Adrenal gland (tissue), 5 donors: ENCODE data around the gene ARHGAP25.

Experiments
- POLR2A ChIP-seq, 2 donors: fragments of 450-650 bp; IDR thresholded peaks; one replicate each; pipeline ENCODE4 v1.6.1; 2017; ENCODE audit warnings: antibody characterized with exemption in 2 of 2, mild to moderate bottlenecking in 2 of 2, moderate library complexity in 1 of 2
- TF ChIP-seq, protein P1 (sequence below), 6 experiments: fragments of 450-650 bp in 4 of 6; fragments of 200-600 bp in 2 of 6; sonication (generic) in 1 of 6; IDR thresholded peaks; 1 replicate in 5 of 6; 2 replicates in 1 of 6; pipeline versions ENCODE4 v1.5.1 to v1.8.0; 2016 to 2021; ENCODE audit warnings: antibody characterized with exemption in 6 of 6, mild to moderate bottlenecking in 2 of 6, moderate library complexity in 1 of 6
- donor health status: DM: no; HTN: no; CAD: no.

- TF ChIP-seq, protein P1, sequence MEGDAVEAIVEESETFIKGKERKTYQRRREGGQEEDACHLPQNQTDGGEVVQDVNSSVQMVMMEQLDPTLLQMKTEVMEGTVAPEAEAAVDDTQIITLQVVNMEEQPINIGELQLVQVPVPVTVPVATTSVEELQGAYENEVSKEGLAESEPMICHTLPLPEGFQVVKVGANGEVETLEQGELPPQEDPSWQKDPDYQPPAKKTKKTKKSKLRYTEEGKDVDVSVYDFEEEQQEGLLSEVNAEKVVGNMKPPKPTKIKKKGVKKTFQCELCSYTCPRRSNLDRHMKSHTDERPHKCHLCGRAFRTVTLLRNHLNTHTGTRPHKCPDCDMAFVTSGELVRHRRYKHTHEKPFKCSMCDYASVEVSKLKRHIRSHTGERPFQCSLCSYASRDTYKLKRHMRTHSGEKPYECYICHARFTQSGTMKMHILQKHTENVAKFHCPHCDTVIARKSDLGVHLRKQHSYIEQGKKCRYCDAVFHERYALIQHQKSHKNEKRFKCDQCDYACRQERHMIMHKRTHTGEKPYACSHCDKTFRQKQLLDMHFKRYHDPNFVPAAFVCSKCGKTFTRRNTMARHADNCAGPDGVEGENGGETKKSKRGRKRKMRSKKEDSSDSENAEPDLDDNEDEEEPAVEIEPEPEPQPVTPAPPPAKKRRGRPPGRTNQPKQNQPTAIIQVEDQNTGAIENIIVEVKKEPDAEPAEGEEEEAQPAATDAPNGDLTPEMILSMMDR (IDR thresholded peaks at IDR 0.05), result no peak
- TF ChIP-seq POLR2A (IDR thresholded peaks at IDR 0.05), result no peak
These were observed 27.5 kb downstream of the ARHGAP25 start for GRCh38 chr2:68762100-68762499.
